GM12878 (cell line): ENCODE data around the gene CDCA7L. TPM values are rescaled to one million over a fixed set of nuclear protein-coding genes. Genes with fewer than 3 reads are reported as not detected.

Experiments used
- ATAC-seq: fragments of 200-7000 bp; cut with Tn5 transposase; 3 replicates; pipeline ENCODE4 v1.9.1; 2020; ENCODE audit warnings: mild to moderate bottlenecking, moderate library complexity
- BruUV-seq: library from RNA; stranded (reverse); fragments of 400-500 nt; replicated peaks from 2 replicates; lab custom pipeline; 2021; lab: Mats Ljungman, UMichigan
- CTCF ChIA-PET: fragments of 300-600 bp; sonication (Branson Sonifier 250); formaldehyde crosslinking; extraction: SDS; loops from one replicate; lab custom pipeline; 2021; ENCODE audit warnings: inconsistent platforms; lab: Yijun Ruan, JAX
- POLR2A ChIA-PET: fragments of 350-600 bp; formaldehyde crosslinking; extraction: SDS; loops from one replicate; lab custom pipeline; 2021; ENCODE audit warnings: inconsistent platforms; lab: Charles Lee
- RAD21 ChIA-PET: fragments of 300-600 bp; sonication (Branson Sonifier 250); formaldehyde crosslinking; loops from one replicate; lab custom pipeline; 2023; ENCODE audit warnings: antibody characterized with exemption; ENCODE audit not compliant: unreplicated experiment; lab: Charles Lee
- SMC1A ChIA-PET: fragments of 300-600 bp; sonication (Branson Sonifier 250); formaldehyde crosslinking; loops from one replicate; lab custom pipeline; 2023; ENCODE audit not compliant: unreplicated experiment, uncharacterized antibody; lab: Charles Lee
- DNase-seq: peaks from one replicate; pipeline ENCODE4 v3.0.0-alpha.2; 2011; ENCODE audit warnings: low read depth, low spot score
- FAIRE-seq: peaks from 3 replicates; lab custom pipeline; 2011; peaks lifted over from hg19 to GRCh38; lab: Jason Lieb, UNC
- H2AFZ ChIP-seq: 2 replicates; pipeline ENCODE4 v1.6.0; 2011; ENCODE audit warnings: low read depth, low read length, control low read depth; ENCODE audit not compliant: control insufficient read depth
- H3K27ac ChIP-seq: 2 replicates; pipeline ENCODE4 v1.5.1; 2011; ENCODE audit warnings: control low read depth; ENCODE audit not compliant: control insufficient read depth, insufficient read depth
- H3K27me3 ChIP-seq, 2 experiments: replicated peaks in 1 of 2; 2 replicates each; pipeline versions ENCODE4 v1.6.0 to v1.6.1; 2011; ENCODE audit warnings: low read length in 1 of 2; ENCODE audit not compliant: control insufficient read depth in 2 of 2, insufficient read depth in 2 of 2
- H3K36me3 ChIP-seq, 2 experiments: 2 replicates each; pipeline ENCODE4 v1.5.1; 2011; ENCODE audit warnings: low read length in 1 of 2; ENCODE audit not compliant: control insufficient read depth in 2 of 2, insufficient read depth in 2 of 2
- H3K4me1 ChIP-seq: 2 replicates; pipeline ENCODE4 v1.6.1; 2011; ENCODE audit warnings: mild to moderate bottlenecking, low read length, moderate library complexity, mixed read lengths; ENCODE audit not compliant: control insufficient read depth, insufficient read depth
- H3K4me2 ChIP-seq: 2 replicates; pipeline ENCODE4 v1.6.0; 2011; ENCODE audit warnings: control low read depth; ENCODE audit not compliant: control insufficient read depth, insufficient read depth
- H3K4me3 ChIP-seq: fragments of 200-600 bp; sonication (generic); 2 replicates; pipeline ENCODE4 v1.5.1; 2016
- H3K79me2 ChIP-seq: 2 replicates; pipeline ENCODE4 v1.6.0; 2011; ENCODE audit warnings: low read length; ENCODE audit not compliant: control insufficient read depth, insufficient read depth
- H3K9ac ChIP-seq: 2 replicates; pipeline ENCODE4 v1.8.0; 2011; ENCODE audit warnings: low read length, control low read depth, mixed read lengths; ENCODE audit not compliant: control insufficient read depth, insufficient read depth
- H3K9me3 ChIP-seq: replicated peaks from 3 replicates; pipeline ENCODE4 v1.5.1; 2011; ENCODE audit warnings: mild to moderate bottlenecking, low read length; ENCODE audit not compliant: control insufficient read depth, insufficient read depth
- H4K20me1 ChIP-seq: 2 replicates; pipeline ENCODE4 v1.6.0; 2011; ENCODE audit not compliant: control insufficient read depth, insufficient read depth
- BCL11A ChIP-seq: IDR thresholded peaks from 2 replicates; pipeline ENCODE4 v1.6.1; 2011; ENCODE audit warnings: low read depth, low read length
- BHLHE40 ChIP-seq, 2 experiments: fragments of 450-650 bp in 1 of 2; IDR thresholded peaks; 2 replicates each; pipeline ENCODE4 v1.6.1; 2011 to 2017; ENCODE audit warnings: low read depth in 2 of 2, borderline replicate concordance in 1 of 2, improper control_type of control experiment in 1 of 2, low read length in 1 of 2, mild to moderate bottlenecking in 1 of 2
- CBX3 ChIP-seq: fragments of 200-600 bp; sonication (generic); IDR thresholded peaks from 2 replicates; pipeline ENCODE4 v1.6.1; 2016; ENCODE audit warnings: low read depth, borderline replicate concordance
- CREB1 ChIP-seq: IDR thresholded peaks from 2 replicates; pipeline ENCODE4 v1.6.1; 2012; ENCODE audit warnings: low read depth, mild to moderate bottlenecking, inconsistent platforms
- ETV6 ChIP-seq, 2 experiments: fragments of 450-650 bp in 1 of 2; IDR thresholded peaks in 1 of 2; conservative IDR thresholded peaks in 1 of 2; 2 replicates each; pipeline ENCODE4 v1.6.1; 2014; ENCODE audit warnings: antibody characterized with exemption in 1 of 2, borderline replicate concordance in 1 of 2, low read depth in 1 of 2, mild to moderate bottlenecking in 1 of 2, moderate library complexity in 1 of 2
- GATAD2B ChIP-seq: fragments of 450-650 bp; conservative IDR thresholded peaks from 2 replicates; pipeline ENCODE4 v1.6.1; 2017; ENCODE audit warnings: low read depth, mild to moderate bottlenecking, moderate library complexity
- MEF2A ChIP-seq: IDR thresholded peaks from 2 replicates; pipeline ENCODE4 v1.6.1; 2011; ENCODE audit warnings: low read depth, mild to moderate bottlenecking, low read length, moderate library complexity; ENCODE audit not compliant: insufficient read depth
- MTA3 ChIP-seq: IDR thresholded peaks from 2 replicates; pipeline ENCODE4 v1.6.1; 2012; ENCODE audit warnings: low read length, inconsistent platforms, borderline replicate concordance
- MYC ChIP-seq: IDR thresholded peaks from 2 replicates; pipeline ENCODE4 v1.6.1; 2011; ENCODE audit warnings: mild to moderate bottlenecking, low read length, moderate library complexity, inconsistent platforms; ENCODE audit not compliant: insufficient read depth, insufficient replicate concordance, insufficient read length, severe bottlenecking
- NR2F1 ChIP-seq: fragments of 450-650 bp; conservative IDR thresholded peaks from 2 replicates; pipeline ENCODE4 v1.6.1; 2017; ENCODE audit warnings: mild to moderate bottlenecking
- POLR2A ChIP-seq: IDR thresholded peaks from 2 replicates; pipeline ENCODE4 v1.6.1; 2011; ENCODE audit warnings: low read depth, mild to moderate bottlenecking, low read length
- WRNIP1 ChIP-seq: IDR thresholded peaks from 2 replicates; pipeline ENCODE4 v1.6.1; 2011; ENCODE audit warnings: low read depth, low read length, improper control_type of control experiment, borderline replicate concordance
- ZNF687 ChIP-seq: fragments of 450-650 bp; IDR thresholded peaks from 2 replicates; pipeline ENCODE4 v1.6.1; 2017; ENCODE audit warnings: mild to moderate bottlenecking, moderate library complexity
- in situ Hi-C: fragments of 300-500 bp; cut with MboI; formaldehyde crosslinking; loops from 9 replicates; pipeline ENCODE4 v1.14.3; 2018; ENCODE audit warnings: mixed read lengths
- intact Hi-C: fragments of 100-400 bp; cut with micrococcal nuclease; formaldehyde crosslinking; loops from one replicate; pipeline ENCODE4 v1.14.2; 2022; ENCODE audit not compliant: unreplicated experiment
- polyA plus RNA-seq, 11 experiments: library from polyadenylated mRNA; depleted of rRNA in 4 of 11; unstranded in 6 of 11; stranded (reverse) in 5 of 11; fragments of >200 nt; fragmentation: Nextera tagmentation in 4 of 11; fragmentation: Illumina TruSeq in 1 of 11; extraction: Ambion mirVana in 4 of 11; extraction: Trizol in 1 of 11; gene quantifications; 1 replicate in 1 of 11; 2 replicates in 10 of 11; pipeline versions ENCODE4 v1.2.1 to v1.2.3, GENCODE V29; 2011 to 2016; ENCODE audit warnings: inconsistent platforms in 2 of 11, missing spikeins in 2 of 11, low read depth in 1 of 11
- total RNA-seq, 4 experiments: library from RNA; depleted of rRNA in 3 of 4; stranded (reverse); fragments of >200 nt in 3 of 4; fragmentation: Illumina TruSeq in 1 of 4; extraction: Trizol in 1 of 4; gene quantifications; 2 replicates each; pipeline versions ENCODE4 v1.2.1 to v1.2.3, GENCODE V29; 2013 to 2021
- TF ChIP-seq, protein P1 (sequence below): fragments of 450-650 bp; IDR thresholded peaks from 2 replicates; pipeline ENCODE4 v1.6.1; 2017; ENCODE audit warnings: mild to moderate bottlenecking, moderate library complexity

CDCA7L gene
- total and polyA plus RNA-seq, 10 of the 15 experiments (the other 5 are each of a cell fraction or from before 2014, with no cell fraction given), result 30.3 to 92.2 (median 68.5) TPM

DNA sequence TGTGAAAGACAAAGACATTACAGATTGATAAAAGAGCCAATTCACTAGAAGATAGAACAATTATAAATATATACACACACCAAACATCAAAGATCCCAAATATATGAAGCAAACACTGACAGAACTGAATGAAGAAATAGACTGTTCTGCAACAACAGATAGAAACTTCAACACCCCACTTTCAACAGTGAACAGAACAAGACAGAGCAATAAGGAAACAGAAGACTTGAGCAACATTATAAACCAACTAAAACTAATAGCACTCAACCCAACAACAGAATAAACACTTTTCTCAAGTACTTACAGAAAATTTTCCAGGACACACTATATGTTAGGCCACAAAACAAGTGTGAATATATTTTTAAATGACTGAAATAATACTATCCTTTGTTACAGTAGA, 10.9 kb downstream of the CDCA7L start:
- no TSS peak for BruUV-seq
- Histone ChIP-seq H3K9me3 (peaks cover 2% of the 10 kb centered on the region; the same call in 2 of the 3 replicates), H3K4me3 (no peak overlapping the region), H4K20me1 (no peaks in the 10 kb centered on the region), H3K27me3 (no peaks in the 10 kb centered on the region), H3K4me2 (no peak overlapping the region), H3K79me2 (peaks cover 9% of the 10 kb centered on the region), H3K4me1 (peaks cover 11% of the 10 kb centered on the region), H3K9ac (no peak overlapping the region), H2AFZ (no peak overlapping the region), H3K27ac (no peak overlapping the region), H3K36me3 (no peaks in the 10 kb centered on the region)
- intact Hi-C loops (no loop called here), in situ Hi-C loops (loop anchor here (25.0 kb wide), 1 partner anchor 1698 kb away; no protein-coding TSS in a partner anchor)
- ChIA-PET RAD21 (no interaction called here), SMC1A (interaction anchor here (1.7 to 2.1 kb wide), 2 partner anchors 9 to 15 kb away, joined by 4 to 6 read pairs; no protein-coding TSS in a partner anchor), CTCF (interaction anchor here (1.7 kb wide), 1 partner anchor 10 kb away, joined by 3 read pairs; the partner anchor contains the start of gene CDCA7L), POLR2A (no interaction called here)
- FAIRE-seq (no peak), ATAC-seq (no peak), DNase-seq (no peak)
- no peak for TF ChIP-seq MYC
- no peak for TF ChIP-seq BCL11A
- TF ChIP-seq ETV6 (conservative IDR thresholded peaks at IDR 0.05 in 1 of 2, IDR thresholded peaks at IDR 0.05 in 1 of 2; ENCODE audit: borderline replicate concordance in 1 of 2, low read depth in 1 of 2), result no peak
- no peak for TF ChIP-seq MEF2A
- TF ChIP-seq ZNF687, result no peak
- TF ChIP-seq WRNIP1, result no peak
- TF ChIP-seq MTA3, result no peak
- TF ChIP-seq CBX3, result no peak
- no peak for TF ChIP-seq GATAD2B
- TF ChIP-seq CREB1, result no peak
- no peak for TF ChIP-seq NR2F1
- TF ChIP-seq, protein P1, sequence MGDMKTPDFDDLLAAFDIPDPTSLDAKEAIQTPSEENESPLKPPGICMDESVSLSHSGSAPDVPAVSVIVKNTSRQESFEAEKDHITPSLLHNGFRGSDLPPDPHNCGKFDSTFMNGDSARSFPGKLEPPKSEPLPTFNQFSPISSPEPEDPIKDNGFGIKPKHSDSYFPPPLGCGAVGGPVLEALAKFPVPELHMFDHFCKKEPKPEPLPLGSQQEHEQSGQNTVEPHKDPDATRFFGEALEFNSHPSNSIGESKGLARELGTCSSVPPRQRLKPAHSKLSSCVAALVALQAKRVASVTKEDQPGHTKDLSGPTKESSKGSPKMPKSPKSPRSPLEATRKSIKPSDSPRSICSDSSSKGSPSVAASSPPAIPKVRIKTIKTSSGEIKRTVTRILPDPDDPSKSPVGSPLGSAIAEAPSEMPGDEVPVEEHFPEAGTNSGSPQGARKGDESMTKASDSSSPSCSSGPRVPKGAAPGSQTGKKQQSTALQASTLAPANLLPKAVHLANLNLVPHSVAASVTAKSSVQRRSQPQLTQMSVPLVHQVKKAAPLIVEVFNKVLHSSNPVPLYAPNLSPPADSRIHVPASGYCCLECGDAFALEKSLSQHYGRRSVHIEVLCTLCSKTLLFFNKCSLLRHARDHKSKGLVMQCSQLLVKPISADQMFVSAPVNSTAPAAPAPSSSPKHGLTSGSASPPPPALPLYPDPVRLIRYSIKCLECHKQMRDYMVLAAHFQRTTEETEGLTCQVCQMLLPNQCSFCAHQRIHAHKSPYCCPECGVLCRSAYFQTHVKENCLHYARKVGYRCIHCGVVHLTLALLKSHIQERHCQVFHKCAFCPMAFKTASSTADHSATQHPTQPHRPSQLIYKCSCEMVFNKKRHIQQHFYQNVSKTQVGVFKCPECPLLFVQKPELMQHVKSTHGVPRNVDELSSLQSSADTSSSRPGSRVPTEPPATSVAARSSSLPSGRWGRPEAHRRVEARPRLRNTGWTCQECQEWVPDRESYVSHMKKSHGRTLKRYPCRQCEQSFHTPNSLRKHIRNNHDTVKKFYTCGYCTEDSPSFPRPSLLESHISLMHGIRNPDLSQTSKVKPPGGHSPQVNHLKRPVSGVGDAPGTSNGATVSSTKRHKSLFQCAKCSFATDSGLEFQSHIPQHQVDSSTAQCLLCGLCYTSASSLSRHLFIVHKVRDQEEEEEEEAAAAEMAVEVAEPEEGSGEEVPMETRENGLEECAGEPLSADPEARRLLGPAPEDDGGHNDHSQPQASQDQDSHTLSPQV, result no peak
- TF ChIP-seq POLR2A, result no peak
- no peak for TF ChIP-seq BHLHE40 (IDR thresholded peaks at IDR 0.05; ENCODE audit: borderline replicate concordance in 1 of 2, low read depth in 2 of 2, low read length in 1 of 2)
